GM21576 (cell line): Measurements from ENCODE around the gene EVC2.

Experiments used
- ATAC-seq: cut with Tn5 transposase; IDR thresholded peaks from one replicate; pipeline ENCODE4 v1.9.1; 2021; ENCODE audit warnings: mild to moderate bottlenecking, moderate library complexity; ENCODE audit not compliant: unreplicated experiment

Gene EVC2

DNA sequence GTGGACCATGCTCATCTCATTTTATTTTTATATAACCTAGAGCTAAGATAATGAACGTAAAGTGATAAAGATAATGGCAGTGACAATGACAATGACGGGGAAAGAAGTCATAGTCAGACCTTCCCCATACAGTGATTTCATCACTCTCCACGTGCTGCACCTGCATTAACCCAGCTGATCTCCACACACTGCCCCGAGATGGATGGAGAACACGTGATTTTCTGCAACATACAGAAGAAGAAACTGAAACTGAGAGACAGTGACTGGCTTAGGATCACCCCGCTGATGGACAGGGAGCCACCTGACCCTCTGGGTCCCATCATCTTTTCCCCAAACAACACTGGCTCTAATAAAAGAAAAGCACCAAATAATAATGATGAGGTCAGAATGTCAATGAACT, 22.0 kb downstream of the EVC2 start:
- no peak for ATAC-seq

DNA sequence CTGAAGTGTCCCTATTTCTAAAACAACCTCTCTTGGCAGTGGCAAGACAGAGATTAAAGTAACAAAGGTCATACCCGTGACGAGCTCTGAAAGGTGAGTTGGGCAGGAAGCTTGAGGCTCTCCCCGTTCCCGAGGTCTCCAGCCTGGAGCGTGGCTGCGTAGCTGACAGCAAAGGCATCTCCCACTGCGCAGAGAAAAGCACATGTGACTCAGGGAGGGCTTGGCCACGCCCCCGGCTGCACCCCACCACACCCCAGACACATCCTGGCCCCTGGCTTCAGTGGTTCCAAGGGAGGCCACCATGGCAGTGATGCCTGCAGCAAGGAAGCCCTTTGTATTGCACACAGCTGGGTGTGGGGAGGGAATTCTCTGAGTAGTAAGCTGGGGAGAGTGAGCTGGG, 23.1 kb downstream of the EVC2 start:
- ATAC-seq: no peak

- no peak for ATAC-seq
These were observed 24.8 kb downstream of the EVC2 start for GRCh38 chr4:5683566-5683965.

DNA sequence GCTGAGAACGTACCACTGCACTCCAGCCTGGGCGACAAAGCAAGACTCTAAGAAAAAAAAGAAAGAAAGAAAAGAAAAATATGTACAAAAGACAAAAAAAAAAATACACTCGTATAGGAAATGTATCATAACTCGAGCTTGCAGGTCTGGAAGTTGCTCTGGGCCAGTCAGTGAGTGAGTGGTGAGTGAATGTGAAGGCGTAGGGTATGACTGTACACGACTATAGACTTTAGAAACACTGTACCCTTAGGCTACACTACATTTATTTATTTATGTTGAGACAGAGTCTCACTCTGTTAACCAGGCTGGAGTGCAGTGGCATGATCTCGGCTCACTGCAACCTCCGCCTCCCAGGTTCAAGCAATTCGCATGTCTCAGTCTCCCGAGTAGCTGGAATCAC, 29.4 kb downstream of the EVC2 start:
- no peak for ATAC-seq

GRCh38 chr4:5676763-5677162, 31.6 kb downstream of the EVC2 start:
- ATAC-seq: no peak

DNA sequence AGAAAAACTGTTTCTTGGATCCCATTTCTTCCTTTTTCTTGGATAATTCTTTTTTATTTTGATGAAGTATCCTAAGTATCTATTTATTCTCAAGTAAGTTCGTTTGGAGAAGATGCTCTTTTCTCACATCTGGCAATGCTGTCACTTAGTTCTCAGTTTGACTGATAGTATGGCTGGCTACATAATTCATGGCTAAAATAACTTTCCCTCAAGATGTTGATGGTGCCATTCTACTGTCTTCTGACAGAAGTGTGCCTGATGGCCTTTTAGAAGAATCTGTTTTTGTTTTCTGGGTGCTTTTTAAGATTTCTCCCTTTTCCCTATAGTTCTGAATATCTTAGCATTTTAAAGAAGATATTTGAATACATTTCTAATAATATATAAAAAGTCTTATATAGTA, 41.6 kb downstream of the EVC2 start:
- no peak for ATAC-seq

DNA sequence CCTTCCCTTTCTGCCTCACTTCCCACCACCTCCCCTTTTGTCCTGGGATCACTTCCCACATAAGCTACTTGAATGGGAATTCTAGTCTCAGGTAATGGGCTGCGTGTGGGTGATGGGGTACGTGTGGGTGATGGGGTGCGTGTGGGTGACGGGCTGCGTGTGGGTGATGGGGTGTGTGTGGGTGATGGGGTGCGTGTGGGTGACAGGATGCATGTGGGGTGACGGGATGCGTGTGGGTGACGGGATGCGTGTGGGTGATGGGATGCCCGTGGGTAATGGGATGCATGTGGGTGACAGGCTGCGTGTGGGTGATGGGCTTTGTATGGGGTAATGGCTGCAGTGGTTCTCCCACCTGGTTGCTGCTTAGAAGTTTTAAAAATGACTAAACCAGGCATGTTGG, 43.6 kb downstream of the EVC2 start:
- ATAC-seq: no peak

DNA sequence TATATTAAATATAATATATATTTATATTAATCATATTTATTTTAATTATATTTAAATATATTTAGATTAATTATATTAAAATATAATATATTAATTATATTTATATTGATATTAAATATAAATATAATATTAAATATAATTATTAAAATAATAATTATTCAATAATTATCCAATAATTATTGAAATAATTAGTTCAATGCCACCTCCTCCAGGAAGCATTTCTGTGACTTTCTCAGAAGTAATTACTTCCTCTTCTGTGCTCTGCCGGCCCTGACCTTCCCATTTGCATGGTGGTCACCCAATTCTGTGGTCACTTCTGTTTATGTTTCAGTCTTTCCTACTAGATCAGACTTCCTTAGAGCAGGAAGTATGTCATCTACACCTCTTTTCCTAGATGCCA, 45.8 kb downstream of the EVC2 start:
- no peak for ATAC-seq

GRCh38 chr4:5661237-5661636, 47.1 kb downstream of the EVC2 start:
- ATAC-seq: no peak

DNA sequence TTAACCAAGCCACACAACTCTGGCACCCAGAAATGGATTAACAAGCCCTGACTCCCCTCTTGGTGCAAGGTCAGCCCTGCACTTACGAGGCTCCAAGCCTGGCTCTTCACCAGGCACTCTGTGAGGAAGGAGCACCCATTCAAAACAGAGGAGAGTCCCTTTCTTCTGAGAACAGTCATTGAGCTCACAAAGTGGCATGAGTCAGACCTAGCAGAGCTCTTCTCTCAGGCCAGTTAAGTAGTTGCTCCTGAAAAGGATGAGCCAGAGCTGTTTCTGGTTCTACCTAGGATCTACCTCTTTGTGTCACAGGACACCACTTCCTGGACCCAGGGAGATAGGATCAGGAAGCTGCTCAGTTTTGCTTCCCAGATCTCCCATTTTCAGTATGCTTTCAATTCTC, 48.2 kb downstream of the EVC2 start:
- no peak for ATAC-seq

DNA sequence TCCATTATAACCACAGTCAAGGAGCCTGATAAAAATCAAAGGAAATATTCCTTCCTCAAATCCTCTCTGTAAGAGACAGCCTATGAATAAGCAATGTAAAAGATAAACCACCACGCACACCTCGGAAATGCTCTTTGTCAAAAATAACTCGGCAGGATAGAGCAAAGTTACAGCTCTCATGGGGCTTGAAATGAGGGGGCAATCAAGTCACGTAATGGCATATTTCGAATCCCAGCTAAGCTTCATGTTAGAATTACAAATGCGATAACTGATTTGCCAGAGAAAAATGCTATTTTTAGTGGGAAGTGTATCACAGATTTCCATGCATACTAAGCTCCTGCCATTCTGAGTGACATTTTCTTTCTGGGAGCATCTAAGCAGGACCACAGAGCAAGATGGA, 49.4 kb downstream of the EVC2 start:
- ATAC-seq: no peak

- no peak for ATAC-seq
These were observed 51.9 kb downstream of the EVC2 start for GRCh38 chr4:5656415-5656814.

- no peak for ATAC-seq
These were observed 53.6 kb downstream of the EVC2 start for GRCh38 chr4:5654791-5655190.

GRCh38 chr4:5651089-5651488, 57.3 kb downstream of the EVC2 start:
- ATAC-seq: no peak

- no peak for ATAC-seq
These were observed 58.3 kb downstream of the EVC2 start for GRCh38 chr4:5650040-5650439.

DNA sequence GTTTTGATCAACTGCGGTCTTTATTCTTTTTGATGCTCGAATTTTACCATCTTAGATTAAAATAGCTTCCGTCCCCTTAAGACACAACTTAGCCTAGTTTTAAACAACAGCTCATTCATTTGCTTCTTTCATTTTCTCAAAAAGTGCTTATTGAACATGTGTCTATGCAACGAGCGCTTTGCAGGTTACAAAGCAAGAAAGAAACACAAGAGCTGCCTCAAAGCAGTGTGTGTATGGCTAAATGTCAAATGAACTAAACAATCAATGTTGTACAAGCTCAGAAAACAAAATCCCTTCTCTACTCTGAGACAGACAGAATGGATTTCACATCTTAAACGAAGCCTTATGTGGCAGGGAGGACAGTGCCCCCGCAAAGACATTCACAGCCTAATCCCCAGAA, 61.0 kb downstream of the EVC2 start:
- no peak for ATAC-seq

- no peak for ATAC-seq
These were observed 68.3 kb downstream of the EVC2 start for GRCh38 chr4:5640096-5640495.

DNA sequence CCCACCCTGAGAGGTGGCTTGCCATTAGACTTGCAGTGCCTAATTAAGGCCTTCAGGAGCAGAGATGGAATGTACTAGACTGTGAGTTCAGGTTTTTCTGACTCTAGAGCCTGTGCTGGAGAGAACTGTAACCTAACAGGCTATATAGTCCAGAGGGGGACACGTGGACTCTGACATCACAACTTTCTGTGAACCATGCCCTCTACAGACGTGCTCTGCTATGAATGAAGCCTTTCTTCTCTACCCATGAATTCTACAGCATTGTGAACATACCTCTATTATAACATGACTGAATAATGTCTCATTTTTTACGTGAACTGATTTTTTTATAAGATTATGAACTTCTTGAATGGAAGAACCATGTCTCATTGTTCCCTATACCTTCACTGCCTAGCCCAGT, 68.8 kb downstream of the EVC2 start:
- no peak for ATAC-seq

DNA sequence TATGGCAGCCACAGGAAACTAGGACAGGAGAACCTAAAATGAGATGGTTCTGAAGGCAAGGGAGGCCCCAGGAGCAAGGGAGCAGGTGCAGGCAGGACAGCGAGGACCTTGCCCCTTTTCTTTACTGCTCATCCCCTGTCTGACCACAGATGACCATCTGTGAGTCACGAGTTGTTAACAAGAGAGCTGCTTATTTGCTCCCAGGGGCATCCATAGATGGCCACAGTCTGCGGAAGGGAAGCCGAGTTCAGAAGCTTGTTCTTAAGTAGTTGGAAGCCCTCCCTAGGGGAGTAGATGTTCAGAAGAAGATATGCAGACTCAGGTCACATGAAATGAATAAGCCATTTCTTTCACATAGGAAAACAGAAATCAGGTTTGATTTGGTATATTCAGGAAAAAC, 69.4 kb downstream of the EVC2 start:
- ATAC-seq: no peak

GRCh38 chr4:5638316-5638715, 70.0 kb downstream of the EVC2 start:
- ATAC-seq: no peak

- ATAC-seq: no peak
These were observed 71.3 kb downstream of the EVC2 start for GRCh38 chr4:5636766-5637670.

DNA sequence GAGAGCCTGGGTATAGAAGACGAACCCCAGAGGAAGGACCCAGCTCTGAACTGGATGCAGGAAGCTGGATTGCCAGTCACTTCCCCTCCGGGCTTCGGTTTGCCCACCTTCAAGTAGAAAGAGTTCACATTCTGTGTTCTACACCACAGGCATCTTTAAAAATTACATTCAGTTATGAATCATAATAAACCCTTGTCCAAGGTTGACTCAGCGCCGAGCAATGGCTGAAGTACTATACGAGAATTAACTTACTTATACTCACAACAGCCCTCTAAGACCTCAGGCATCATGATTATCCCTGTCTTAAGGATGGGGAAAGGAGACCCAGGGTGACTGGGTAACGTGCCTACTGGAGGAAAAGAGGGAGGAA, 72.5 kb downstream of the EVC2 start:
- ATAC-seq: no peak

DNA sequence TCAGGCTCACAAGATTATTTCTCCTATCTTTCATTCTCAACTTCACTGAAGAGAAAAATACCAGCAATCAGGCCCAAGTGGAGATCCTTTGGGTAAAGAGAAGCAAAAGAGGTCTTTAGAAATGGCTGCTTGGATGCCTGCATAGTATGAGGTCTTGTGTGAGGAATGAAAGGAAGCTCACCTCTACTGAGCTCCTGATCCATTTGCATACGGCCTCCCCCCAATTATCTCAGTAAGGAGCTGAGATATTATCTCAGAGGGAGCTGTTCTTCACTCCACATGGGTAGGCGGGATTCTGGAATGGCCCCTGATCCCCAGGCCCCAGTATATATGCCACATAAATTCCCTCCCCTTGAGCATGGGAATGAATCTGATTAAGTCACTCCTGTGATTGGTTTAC, 75.8 kb downstream of the EVC2 start:
- ATAC-seq: no peak
